CD4-positive, alpha-beta T cell treated with Interleukin-6 for 4 hours (primary cell): ENCODE results near the gene PI4K2B.
"Not testable (repeated sequence)": the region's sequence is repeated elsewhere in the genome, so short reads cannot be mapped to it uniquely, and the experiment has no call there.

Source experiments
- DNase-seq: peaks from one replicate; pipeline ENCODE4 v3.0.0-alpha.2; 2020; ENCODE audit warnings: mixed read lengths

Gene PI4K2B

DNA sequence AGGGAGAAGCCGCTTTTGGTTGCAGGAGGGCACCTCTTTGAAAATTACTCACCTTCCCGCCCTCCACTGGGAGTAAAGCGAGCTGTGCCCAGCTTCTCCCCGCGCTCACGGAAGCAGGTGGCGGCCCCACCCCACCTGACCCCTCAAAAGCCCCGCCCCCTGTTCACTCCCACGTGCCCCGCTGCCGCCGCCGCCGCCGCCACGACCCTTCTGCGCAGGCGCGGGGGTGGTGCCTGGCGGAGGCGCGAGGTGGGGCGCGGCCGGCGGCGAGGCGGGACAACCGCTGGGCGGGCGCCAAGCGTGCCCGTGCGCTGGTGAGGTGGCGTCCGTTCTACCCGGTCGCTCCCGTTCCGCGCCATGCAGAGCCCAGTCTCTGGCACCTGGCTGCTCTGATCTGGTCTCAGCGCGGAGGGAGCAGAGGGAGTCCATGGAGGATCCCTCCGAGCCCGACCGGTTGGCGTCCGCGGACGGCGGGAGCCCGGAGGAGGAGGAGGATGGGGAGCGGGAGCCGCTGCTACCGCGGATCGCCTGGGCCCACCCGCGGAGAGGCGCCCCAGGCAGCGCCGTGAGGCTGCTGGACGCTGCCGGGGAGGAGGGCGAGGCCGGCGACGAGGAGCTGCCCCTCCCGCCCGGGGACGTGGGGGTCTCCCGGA is at the start of gene PI4K2B:
Gene PI4K2B (plus strand): TSS at position 297 of the 653 bp plus-strand sequence. CDS start 131 bp downstream, at position 428.
- peak; percentile 96 for DNase-seq

DNA sequence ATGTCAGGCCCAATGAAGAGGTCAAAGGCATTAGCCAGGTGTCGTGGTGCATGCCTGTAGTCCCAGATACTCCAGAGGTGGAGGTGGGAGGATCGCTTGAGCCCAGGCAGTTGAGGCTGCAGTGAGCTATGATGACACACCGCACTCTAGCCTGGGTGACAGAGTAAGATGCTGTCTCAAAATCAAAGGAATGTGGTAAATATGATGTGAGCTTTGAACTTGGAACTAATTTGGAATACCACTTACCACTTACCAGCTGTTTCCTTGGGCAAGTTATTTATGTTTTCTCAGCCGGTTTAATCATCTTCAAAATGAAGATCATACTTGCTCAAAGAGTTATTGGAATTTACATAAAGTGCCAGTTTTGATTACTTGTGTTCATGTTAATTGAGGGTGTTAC is 49.8 kb upstream of the PI4K2B start:
- no peak for DNase-seq

GRCh38 chr4:25190407-25190806 is 43.4 kb upstream of the PI4K2B start:
- no peak for DNase-seq

- DNase-seq: no peak
Observed at GRCh38 chr4:25198713-25199112, 35.1 kb upstream of the PI4K2B start.

DNA sequence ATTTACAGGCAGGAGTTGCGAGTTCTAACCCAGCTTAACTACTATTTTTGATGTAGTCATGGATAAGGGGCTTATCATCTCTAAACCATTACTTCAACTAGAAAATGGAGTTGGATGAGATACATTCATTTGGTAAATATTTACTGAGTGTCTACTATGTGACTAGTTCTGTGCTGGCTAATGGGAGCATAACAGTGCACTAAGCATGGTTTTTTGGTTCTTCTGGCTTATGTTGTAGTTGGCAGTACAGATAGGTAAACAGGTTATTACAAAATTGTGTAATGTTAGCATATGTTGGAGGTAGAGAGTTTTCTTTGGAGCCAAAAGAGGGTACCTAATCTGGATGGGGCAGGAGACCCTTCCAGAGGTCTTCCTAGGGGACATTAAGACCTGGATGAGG is 25.8 kb upstream of the PI4K2B start:
- no peak for DNase-seq

DNA sequence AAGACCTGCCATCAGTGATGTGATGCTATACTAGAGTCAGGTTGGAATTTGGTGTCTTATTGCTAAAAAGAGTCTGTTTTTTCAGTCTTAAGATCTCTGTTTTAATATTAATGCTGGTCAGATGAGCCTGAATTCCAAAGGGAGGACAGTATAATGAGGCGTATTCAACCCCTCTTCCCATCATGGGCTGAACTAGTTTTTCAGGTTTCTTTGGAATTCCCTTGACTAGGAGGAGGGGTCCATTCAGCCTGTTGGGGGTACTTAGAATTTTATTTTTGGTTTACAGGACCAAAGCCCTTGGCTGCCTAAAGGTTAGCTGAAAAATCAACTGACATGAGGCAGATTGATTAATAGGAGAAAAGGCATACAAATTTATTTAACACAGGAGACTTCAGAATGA is 24.1 kb upstream of the PI4K2B start:
- no peak for DNase-seq

DNA sequence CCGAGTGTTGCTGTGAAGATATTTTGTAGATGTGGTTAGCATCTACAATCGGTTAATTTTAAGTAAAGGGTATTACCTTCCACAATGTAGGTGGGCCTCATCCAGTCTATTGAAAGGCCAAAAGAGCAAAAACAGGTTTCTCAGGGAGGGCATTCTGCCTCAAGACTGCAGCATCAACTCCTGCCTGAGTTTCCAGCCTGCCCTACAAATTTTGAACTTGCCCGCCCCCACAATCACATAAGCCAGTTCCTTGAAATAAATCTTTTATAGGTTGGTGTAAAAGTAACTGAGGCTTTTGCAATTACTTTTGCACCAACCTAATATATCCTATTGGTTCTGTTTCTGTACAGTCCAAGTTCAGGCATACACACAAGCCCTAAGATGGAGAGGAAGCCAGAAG is 22.1 kb upstream of the PI4K2B start:
- DNase-seq: no peak

DNA sequence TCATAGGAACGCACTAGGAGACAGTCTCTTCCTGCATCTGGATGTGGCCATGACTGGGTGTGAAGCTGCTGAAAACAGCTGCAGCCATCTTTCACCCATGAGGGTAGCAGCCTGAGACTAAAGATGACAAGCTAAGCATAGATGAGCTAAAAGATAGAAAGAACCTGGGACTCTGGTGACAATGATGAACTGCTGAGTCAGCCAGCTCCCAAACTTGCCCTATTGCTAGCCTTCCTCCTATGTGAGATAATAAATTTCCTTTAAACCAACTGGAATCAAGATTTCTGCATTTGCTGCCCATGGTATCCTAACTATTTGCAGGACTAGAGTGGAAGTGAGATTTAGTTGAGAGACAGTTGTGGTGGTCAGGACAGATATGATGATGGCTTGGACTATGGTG is 21.0 kb upstream of the PI4K2B start:
- no peak for DNase-seq

DNA sequence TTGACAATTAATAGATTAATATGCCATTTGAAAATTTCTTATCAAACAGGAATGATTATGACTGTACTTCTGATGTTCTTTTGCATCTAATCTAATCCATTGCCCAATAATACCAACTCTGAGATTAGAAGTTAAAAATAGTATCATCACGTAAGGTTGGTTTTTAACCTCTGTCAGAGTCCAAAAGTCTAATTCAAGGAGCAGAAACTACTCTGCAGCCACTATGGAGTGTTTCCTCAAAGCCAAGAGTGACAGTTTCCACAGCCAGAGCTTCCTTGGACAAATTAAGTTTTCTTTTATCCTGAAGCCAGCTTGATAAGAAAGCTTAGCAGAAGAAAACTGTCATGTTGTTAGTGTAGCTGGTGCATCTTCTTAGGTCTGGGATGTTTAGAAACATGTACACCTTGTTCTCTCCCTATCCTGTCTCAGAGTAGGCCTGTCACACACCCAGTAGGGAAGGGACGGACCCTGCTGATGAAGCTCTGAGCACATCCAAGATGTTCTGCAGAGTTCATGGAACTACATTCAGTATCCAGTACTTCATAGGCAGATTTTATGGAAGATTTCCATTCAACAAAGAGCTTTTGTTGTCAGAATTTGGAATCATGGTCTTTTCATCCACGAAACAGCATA is 20.4 kb upstream of the PI4K2B start:
- no peak for DNase-seq

- DNase-seq: not testable (repeated sequence)
Observed at GRCh38 chr4:25214750-25215149, 19.1 kb upstream of the PI4K2B start.

GRCh38 chr4:25215511-25215910 is 18.3 kb upstream of the PI4K2B start:
- no peak for DNase-seq

GRCh38 chr4:25221377-25221776 is 12.5 kb upstream of the PI4K2B start:
- no peak for DNase-seq

GRCh38 chr4:25223802-25224375 is 9.9 kb upstream of the PI4K2B start:
- peak; percentile 20 for DNase-seq

- DNase-seq: no peak
Observed at GRCh38 chr4:25229804-25230203, 4.0 kb upstream of the PI4K2B start.

DNA sequence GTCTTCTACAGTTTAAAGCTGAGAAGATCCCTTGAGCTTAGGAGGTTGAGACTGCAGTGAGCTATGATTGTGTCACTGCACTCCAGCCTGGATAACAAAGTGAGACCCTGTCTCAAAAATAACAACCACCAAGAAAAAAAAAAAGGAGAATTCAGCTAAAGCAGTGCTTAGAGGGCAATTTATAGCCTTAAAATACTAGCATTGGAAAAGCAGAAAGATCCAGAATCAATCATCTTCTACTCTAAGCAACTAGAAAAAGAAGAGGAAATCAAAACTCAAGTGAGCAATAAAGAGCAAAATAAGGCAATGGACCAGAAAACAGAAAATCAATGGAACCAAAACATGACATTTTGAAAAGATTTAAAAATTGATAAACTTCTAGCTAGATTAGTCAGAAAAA is 639 bp upstream of the PI4K2B start:
- no peak for DNase-seq

DNA sequence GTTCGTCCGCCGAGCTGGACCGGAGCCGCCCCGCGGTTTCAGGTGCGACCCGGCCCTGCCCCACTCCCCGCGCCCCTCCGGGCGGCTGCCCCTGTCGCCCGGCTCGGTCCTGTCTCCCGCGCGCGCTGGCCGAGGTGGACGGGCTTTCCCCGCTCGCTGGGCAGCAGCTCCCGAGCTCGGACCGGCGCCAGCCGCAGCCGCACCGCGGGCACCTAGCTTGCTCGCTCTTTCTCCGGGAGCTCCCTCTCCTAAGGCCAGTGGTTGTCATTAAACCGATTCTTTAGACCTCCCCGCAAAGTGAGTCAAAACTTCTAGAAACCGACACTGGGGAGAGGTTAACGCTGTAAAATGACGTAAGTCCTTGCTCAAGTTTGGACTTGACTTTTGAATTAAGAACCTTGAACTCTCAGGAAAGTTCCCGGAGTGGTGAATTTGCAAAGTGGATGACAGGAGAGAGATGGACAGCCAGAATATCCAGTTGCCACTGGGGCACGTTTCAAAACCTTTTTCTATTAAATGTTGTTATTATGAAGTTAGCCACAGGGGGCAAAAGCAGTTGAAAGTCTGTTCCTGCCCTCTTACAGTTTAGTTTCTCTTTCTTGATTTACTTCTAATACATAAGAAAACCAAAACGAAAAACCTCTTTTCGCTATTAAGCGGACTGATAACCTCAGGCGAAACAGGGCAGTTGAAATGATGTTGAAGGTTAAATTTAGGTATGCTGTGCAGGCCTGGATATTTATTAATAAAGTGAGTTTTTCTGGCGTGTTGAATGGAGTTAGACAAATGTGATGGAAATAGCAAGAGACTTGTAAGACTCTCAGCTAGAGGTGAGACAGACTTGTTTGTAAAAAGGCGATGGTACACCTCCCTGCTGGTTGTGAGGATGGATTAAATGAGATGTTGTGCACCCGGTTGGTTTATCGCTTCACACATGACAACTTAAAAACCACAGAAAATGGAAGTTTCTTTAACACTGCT is 847 bp downstream of the PI4K2B start:
- peak; percentile 43 for DNase-seq

DNA sequence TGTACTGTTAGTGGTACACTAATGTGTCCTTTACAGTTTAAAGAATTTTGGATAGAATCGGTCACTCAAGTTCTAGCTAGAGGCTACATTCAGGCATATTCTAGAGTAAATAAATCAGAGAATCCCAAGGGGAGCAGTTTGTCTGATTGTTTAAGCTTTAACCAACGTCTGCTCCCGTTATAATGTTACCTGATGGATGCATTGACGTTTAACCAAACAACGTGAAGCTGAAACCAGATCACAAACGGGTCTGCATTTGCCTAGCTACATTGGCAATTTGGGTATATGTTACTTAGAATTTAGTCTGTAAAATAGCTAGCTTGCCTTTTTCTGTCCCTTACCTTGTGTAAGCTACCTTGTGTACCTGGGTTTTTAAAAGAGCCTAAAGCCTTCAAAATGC is 1.6 kb downstream of the PI4K2B start:
- no peak for DNase-seq

GRCh38 chr4:25236030-25236429 is 2.2 kb downstream of the PI4K2B start:
- DNase-seq: not testable (repeated sequence)

- no peak for DNase-seq
Observed at GRCh38 chr4:25236971-25237370, 3.1 kb downstream of the PI4K2B start.

DNA sequence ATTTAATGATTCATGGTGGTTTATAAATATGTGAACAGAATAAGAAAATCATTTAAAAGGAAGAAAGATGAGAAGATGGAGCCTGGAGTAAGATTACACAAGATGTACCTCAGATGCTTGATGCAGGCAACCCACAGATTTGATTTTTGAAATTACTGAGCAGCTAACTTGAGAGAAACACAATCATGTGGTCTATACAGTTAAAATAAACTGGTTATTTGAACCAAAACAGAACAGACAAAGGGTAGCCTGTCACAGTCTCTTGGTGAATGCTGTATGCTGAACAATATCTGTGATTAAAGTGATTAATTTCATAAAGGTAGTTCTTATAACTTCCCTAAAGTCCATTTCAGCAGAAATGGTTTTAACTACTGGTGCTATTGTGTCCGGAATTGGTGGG is 4.2 kb downstream of the PI4K2B start:
- no peak for DNase-seq

- not testable (repeated sequence) for DNase-seq
Observed at GRCh38 chr4:25239528-25239927, 5.7 kb downstream of the PI4K2B start.

DNA sequence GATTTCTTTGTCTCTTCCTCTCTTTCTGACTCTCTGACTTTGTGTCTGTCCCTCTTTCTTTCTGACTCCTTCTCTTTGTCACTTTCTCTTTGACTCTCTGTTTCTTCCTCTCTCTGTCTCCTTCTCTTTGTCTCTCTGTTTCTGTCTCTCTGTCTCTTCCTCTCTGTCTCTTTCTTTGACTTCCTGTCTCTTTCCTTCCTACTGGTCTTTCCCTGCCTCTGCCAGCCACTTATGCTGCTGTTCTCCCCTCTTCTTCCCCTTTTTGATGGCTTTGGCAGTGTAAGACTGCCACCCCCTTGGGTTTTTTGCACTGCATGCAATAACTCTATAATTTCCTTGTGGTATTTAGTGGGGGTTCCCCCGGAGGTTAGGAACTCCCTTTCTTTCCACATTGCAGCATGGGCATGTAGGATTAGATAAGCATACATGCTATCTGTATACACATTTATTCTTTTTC is 6.9 kb downstream of the PI4K2B start:
- not testable (repeated sequence) for DNase-seq

GRCh38 chr4:25242195-25242594 is 8.4 kb downstream of the PI4K2B start:
- not testable (repeated sequence) for DNase-seq
